RWPE2 (cell line): ENCODE results near the gene FUT7.

Experiments
- ATAC-seq: fragments of 200-7000 bp; cut with Tn5 transposase; 3 replicates; pipeline ENCODE4 v1.9.1; 2021; ENCODE audit warnings: low read depth
- DNase-seq: peaks from one replicate; pipeline ENCODE4 v3.0.0-alpha.2; 2020; ENCODE audit warnings: low spot score
- H3K27ac ChIP-seq: fragments of 450-650 bp; 2 replicates; pipeline ENCODE4 v1.5.1; 2017; ENCODE audit warnings: mild to moderate bottlenecking; ENCODE audit not compliant: poor library complexity, severe bottlenecking
- H3K27me3 ChIP-seq: fragments of 250-450 bp; sonication (Bioruptor Pico); 2 replicates; pipeline ENCODE4 v1.5.1; 2021; ENCODE audit warnings: mild to moderate bottlenecking, moderate library complexity; ENCODE audit not compliant: insufficient read depth, poor library complexity, severe bottlenecking
- H3K36me3 ChIP-seq: fragments of 250-450 bp; sonication (Bioruptor Pico); 2 replicates; pipeline ENCODE4 v1.5.1; 2020; ENCODE audit warnings: low read depth, mild to moderate bottlenecking, moderate library complexity
- H3K4me1 ChIP-seq: fragments of 250-450 bp; sonication (Bioruptor Pico); 2 replicates; pipeline ENCODE4 v1.5.1; 2021; ENCODE audit warnings: mild to moderate bottlenecking, moderate library complexity; ENCODE audit not compliant: insufficient read depth, poor library complexity, severe bottlenecking
- H3K4me3 ChIP-seq: fragments of 250-450 bp; sonication (Bioruptor Pico); 2 replicates; pipeline ENCODE4 v1.5.1; 2021; ENCODE audit warnings: mild to moderate bottlenecking, moderate library complexity; ENCODE audit not compliant: severe bottlenecking
- H3K9me3 ChIP-seq: fragments of 250-450 bp; sonication (Bioruptor Pico); 2 replicates; pipeline ENCODE4 v1.5.1; 2021; ENCODE audit warnings: mild to moderate bottlenecking, moderate library complexity; ENCODE audit not compliant: severe bottlenecking
- TF ChIP-seq, protein P1 (sequence below): fragments of 450-650 bp; IDR thresholded peaks from one replicate; pipeline ENCODE4 v1.5.1; 2017; ENCODE audit warnings: mild to moderate bottlenecking, moderate library complexity; ENCODE audit not compliant: poor library complexity, severe bottlenecking

The FUT7 gene

GRCh38 chr9:137074657-137075274 lies 42.9 kb upstream of the FUT7 start:
- ATAC-seq (no peak), DNase-seq (no peak)
- H3K27me3 ChIP-seq: no peaks in the 10 kb centered on the region
- no peak overlapping the region for H3K4me3 ChIP-seq
- TF ChIP-seq, protein P1, sequence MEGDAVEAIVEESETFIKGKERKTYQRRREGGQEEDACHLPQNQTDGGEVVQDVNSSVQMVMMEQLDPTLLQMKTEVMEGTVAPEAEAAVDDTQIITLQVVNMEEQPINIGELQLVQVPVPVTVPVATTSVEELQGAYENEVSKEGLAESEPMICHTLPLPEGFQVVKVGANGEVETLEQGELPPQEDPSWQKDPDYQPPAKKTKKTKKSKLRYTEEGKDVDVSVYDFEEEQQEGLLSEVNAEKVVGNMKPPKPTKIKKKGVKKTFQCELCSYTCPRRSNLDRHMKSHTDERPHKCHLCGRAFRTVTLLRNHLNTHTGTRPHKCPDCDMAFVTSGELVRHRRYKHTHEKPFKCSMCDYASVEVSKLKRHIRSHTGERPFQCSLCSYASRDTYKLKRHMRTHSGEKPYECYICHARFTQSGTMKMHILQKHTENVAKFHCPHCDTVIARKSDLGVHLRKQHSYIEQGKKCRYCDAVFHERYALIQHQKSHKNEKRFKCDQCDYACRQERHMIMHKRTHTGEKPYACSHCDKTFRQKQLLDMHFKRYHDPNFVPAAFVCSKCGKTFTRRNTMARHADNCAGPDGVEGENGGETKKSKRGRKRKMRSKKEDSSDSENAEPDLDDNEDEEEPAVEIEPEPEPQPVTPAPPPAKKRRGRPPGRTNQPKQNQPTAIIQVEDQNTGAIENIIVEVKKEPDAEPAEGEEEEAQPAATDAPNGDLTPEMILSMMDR: no peak
- no peak overlapping the region for H3K27ac ChIP-seq
- H3K9me3 ChIP-seq: no peaks in the 10 kb centered on the region
- peaks cover 9% of the 10 kb centered on the region; the same call in 1 of the 2 replicates for H3K36me3 ChIP-seq
- H3K4me1 ChIP-seq: no peaks in the 10 kb centered on the region

GRCh38 chr9:137073992-137074399 lies 42.1 kb upstream of the FUT7 start:
- no peak for DNase-seq
- no peak overlapping the region for H3K4me3 ChIP-seq

DNA sequence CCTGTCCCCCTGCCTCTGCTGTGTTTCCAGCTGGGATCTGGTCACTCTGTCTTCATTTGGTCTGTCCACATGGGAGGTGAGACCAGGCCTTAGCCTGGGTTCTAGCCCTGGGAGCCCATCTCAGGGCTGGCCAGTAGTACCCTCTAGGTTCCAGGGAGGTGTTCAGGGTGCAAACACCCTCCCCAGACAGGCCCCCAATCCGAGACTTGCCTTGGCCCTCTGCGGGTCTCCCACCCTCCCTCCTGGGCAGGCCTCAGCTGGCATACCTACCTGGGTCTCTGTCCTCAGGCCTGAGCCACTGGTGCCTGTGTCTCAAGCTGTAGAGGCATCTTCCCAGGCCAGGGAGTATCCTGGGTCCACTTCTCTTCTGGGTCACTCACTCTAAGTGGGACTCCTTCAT lies 39.4 kb upstream of the FUT7 start:
- Histone ChIP-seq H3K4me3 (peak overlapping the region; percentile 90), H3K9me3 (no peaks in the 10 kb centered on the region), H3K36me3 (no peaks in the 10 kb centered on the region), H3K27ac (peak overlapping the region; percentile 47), H3K4me1 (no peaks in the 10 kb centered on the region), H3K27me3 (no peaks in the 10 kb centered on the region)
- TF ChIP-seq, protein P1: no peak
- ATAC-seq (no peak), DNase-seq (no peak)

More at GRCh38 chr9:137073992-137074399, 42.1 kb upstream of the FUT7 start:
- Histone ChIP-seq H3K36me3 (peaks cover 5% of the 10 kb centered on the region; the same call in 1 of the 2 replicates), H3K27ac (no peak overlapping the region), H3K27me3 (no peaks in the 10 kb centered on the region), H3K4me1 (no peaks in the 10 kb centered on the region), H3K9me3 (no peaks in the 10 kb centered on the region)
- TF ChIP-seq, protein P1: no peak
- no peak for ATAC-seq

DNA sequence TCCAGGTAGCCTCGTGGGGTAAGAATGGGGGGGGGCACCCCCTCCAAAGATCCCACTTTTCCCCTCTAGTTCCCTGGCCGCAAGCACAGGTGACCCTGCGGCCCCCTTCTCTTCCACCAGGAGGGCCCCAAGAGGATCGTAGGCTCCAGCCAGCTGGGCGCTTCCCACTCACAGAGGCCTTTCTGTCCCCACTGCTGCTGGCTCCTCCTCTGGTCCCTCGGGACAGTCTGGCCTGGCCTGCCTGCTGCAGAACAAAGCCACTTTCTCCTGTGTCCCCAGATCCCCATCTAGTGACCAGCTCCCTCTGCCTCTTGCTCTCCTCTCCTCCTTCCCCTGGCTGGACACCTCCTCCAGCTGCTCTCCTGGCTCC lies 39.0 kb upstream of the FUT7 start:
- Histone ChIP-seq H3K27ac (peak overlapping the region; percentile 47), H3K27me3 (no peaks in the 10 kb centered on the region), H3K36me3 (no peaks in the 10 kb centered on the region), H3K4me3 (peak overlapping the region; percentile 90), H3K9me3 (no peaks in the 10 kb centered on the region), H3K4me1 (no peaks in the 10 kb centered on the region)
- DNase-seq (no peak), ATAC-seq (peak; percentile 8)
- TF ChIP-seq, protein P1: no peak

GRCh38 chr9:137070201-137070905 lies 38.5 kb upstream of the FUT7 start, which contains the start of gene SAPCD2:
TSS of gene SAPCD2 (minus strand) at chr9:137070557. CDS start at chr9:137070460, 97 bp downstream.
- peak; percentile 76 for ATAC-seq
- Histone ChIP-seq H3K9me3 (no peaks in the 10 kb centered on the region), H3K27me3 (no peaks in the 10 kb centered on the region), H3K27ac (peak within 1 kb of the TSS; percentile 47), H3K4me3 (peak within 1 kb of the TSS; percentile 90), H3K36me3 (no peaks in the 10 kb centered on the region), H3K4me1 (no peaks in the 10 kb centered on the region)
- TF ChIP-seq, protein P1: no peak
- DNase-seq: peak; percentile 88
